Cardiac septum (tissue), 1 donor: ENCODE data around the gene SYT17. TPM values are rescaled to one million over a fixed set of nuclear protein-coding genes. Genes with fewer than 3 reads are reported as not detected.

Source experiments
- DNase-seq: peaks from one replicate; pipeline ENCODE4 v3.0.0-alpha.2; 2020; ENCODE audit warnings: low spot score
- intact Hi-C: fragments of 100-400 bp; cut with DNase I; formaldehyde crosslinking; loops from one replicate; pipeline ENCODE4 v1.14.0; 2022
- total RNA-seq: library from RNA; stranded (reverse); fragmentation: NEBNext Ultra II Directional; extraction: Animal tissue kit (Norgen Biotek cat#: 25700); gene quantifications from one replicate; pipeline ENCODE4 v1.2.1, GENCODE V29; 2021
- donor health status: DM: no; HTN: no; CAD: no.

The SYT17 gene
- total RNA-seq, 1 donor from 2014 or later = 0.81 TPM

DNA sequence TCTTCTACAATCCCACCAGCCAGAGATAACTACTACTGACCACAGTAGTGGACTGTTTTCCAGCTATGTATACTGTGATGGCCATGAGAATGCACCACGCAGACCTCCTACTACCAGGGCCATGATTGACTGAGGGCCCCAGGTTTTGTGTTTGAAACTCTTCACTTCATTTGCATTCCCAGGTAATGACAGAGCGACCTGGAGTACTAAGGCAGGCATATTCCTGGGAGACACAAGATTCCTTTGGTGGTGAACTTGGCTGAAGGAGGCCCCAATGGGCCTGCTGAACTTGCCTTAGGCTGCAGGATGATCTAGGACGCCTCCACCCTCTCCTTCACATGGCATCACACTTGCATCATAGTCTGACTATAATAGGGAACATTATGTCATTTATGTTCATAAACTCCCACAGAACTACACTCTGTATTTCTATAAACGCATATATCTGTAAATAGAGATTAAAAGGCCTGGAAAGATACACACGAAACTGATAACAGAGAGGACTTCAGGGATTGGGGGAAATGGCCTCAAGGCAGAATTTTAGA is 147.9 kb downstream of the SYT17 start:
- intact Hi-C loops = no loop called here
- DNase-seq = no peak

- intact Hi-C loops = no loop called here
- no peak for DNase-seq
These were observed 148.8 kb downstream of the SYT17 start for GRCh38 chr16:19316846-19317245.

Other genes starting within 250 kb of the SYT17 start
- gene SMG1, start 241.8 kb upstream of the SYT17 start, total RNA-seq = 56.0 TPM
- 1.9 TPM for gene TMC7, start 184.3 kb upstream of the SYT17 start, total RNA-seq
- gene COQ7, start 100.6 kb upstream of the SYT17 start, total RNA-seq = 32.6 TPM
- 24.6 TPM for gene ITPRIPL2, start 54.3 kb upstream of the SYT17 start, total RNA-seq
- gene CLEC19A, start 117.5 kb downstream of the SYT17 start, total RNA-seq = not detected
- not detected for gene TMC5, start 249.6 kb downstream of the SYT17 start, total RNA-seq